Coronary artery (tissue), 2 donors: ENCODE data around the gene SAMD14.

Experiments
- DNase-seq: peaks from one replicate; pipeline ENCODE4 v3.0.0-alpha.2; 2017; ENCODE audit warnings: low spot score
- H3K27ac ChIP-seq, 2 donors: fragments of 200-600 bp; sonication (generic); one replicate each; pipeline ENCODE4 v1.5.1; 2016 to 2019
- H3K4me3 ChIP-seq: fragments of 200-600 bp; sonication (generic); 2 replicates; pipeline ENCODE4 v1.5.1; 2016; ENCODE audit warnings: mild to moderate bottlenecking, moderate library complexity
- CTCF ChIP-seq: fragments of 200-600 bp; sonication (generic); IDR thresholded peaks from one replicate; pipeline ENCODE4 v1.5.1; 2019; ENCODE audit warnings: antibody characterized with exemption

SAMD14 gene

GRCh38 chr17:50109207-50109606, 20.8 kb downstream of the SAMD14 start:
- Histone ChIP-seq H3K4me3 (no peak overlapping the region), H3K27ac (peak overlapping the region; percentile 99)
- DNase-seq, result no peak
- TF ChIP-seq CTCF, result no peak

GRCh38 chr17:50108556-50108955, 21.4 kb downstream of the SAMD14 start:
- DNase-seq, result no peak
- Histone ChIP-seq H3K4me3 (no peak overlapping the region), H3K27ac (peak overlapping the region; percentile 9 to 99)
- no peak for TF ChIP-seq CTCF

GRCh38 chr17:50107790-50108414, 22.1 kb downstream of the SAMD14 start:
- no peak overlapping the region for H3K4me3 ChIP-seq
- DNase-seq, result no peak
- TF ChIP-seq CTCF, result no peak
- peak overlapping the region; percentile 50 to 99 for H3K27ac ChIP-seq

GRCh38 chr17:50106393-50107131, 23.4 kb downstream of the SAMD14 start:
- TF ChIP-seq CTCF, result no peak
- H3K4me3 ChIP-seq, result no peak overlapping the region
- DNase-seq, result no peak
- H3K27ac ChIP-seq, result no peak overlapping the region

- DNase-seq, result no peak
- Histone ChIP-seq H3K27ac (no peak overlapping the region), H3K4me3 (no peak overlapping the region)
- TF ChIP-seq CTCF, result no peak
Observed at GRCh38 chr17:50105811-50106210, 24.1 kb downstream of the SAMD14 start.

GRCh38 chr17:50103941-50104340, 26.0 kb downstream of the SAMD14 start:
- no peak for TF ChIP-seq CTCF
- H3K4me3 ChIP-seq, result no peak overlapping the region
- H3K27ac ChIP-seq, result no peak overlapping the region
- DNase-seq, result no peak

GRCh38 chr17:50103252-50103651, 26.7 kb downstream of the SAMD14 start:
- DNase-seq, result no peak
- Histone ChIP-seq H3K27ac (peak overlapping the region; percentile 74 to 89), H3K4me3 (no peak overlapping the region)
- TF ChIP-seq CTCF, result no peak
